Bronchial epithelial cell (primary cell): ENCODE data around the gene POLR3C. TPM values are rescaled to one million over a fixed set of nuclear protein-coding genes. Genes with fewer than 3 reads are reported as not detected.
A peak's percentile ranks its signal among the peaks of the same experiment; 100 is the strongest.
"Not testable (repeated sequence)": the region's sequence is repeated elsewhere in the genome, so short reads cannot be mapped to it uniquely, and the experiment has no call there.

Source experiments
- DNase-seq: peaks from one replicate; pipeline ENCODE4 v3.0.0-alpha.2; 2010; ENCODE audit warnings: low read depth
- FAIRE-seq: peaks from 2 replicates; lab custom pipeline; 2011; peaks lifted over from hg19 to GRCh38; lab: Jason Lieb, UNC
- H3K27me3 ChIP-seq: 2 replicates; pipeline ENCODE4 v1.5.1; 2011; ENCODE audit warnings: low read length; ENCODE audit not compliant: control insufficient read depth, insufficient read depth
- H3K36me3 ChIP-seq: 2 replicates; pipeline ENCODE4 v1.5.1; 2011; ENCODE audit warnings: low read length; ENCODE audit not compliant: control insufficient read depth, insufficient read depth
- H3K4me3 ChIP-seq: 2 replicates; pipeline ENCODE4 v1.5.1; 2011; ENCODE audit warnings: mild to moderate bottlenecking, low read depth, low read length, control low read depth
- total RNA-seq: library from RNA; depleted of rRNA; stranded (reverse); fragments of >200 nt; gene quantifications from 2 replicates; pipeline ENCODE4 v1.2.1, GENCODE V29; 2014
- TF ChIP-seq, protein P1 (sequence below): IDR thresholded peaks from 2 replicates; pipeline ENCODE4 v1.5.1; 2011; ENCODE audit warnings: mild to moderate bottlenecking, moderate library complexity, low read length, control low read depth, inconsistent platforms; ENCODE audit not compliant: insufficient read depth, severe bottlenecking

The POLR3C gene
- total RNA-seq, 1 donor from 2014 or later = 28.2 TPM

DNA sequence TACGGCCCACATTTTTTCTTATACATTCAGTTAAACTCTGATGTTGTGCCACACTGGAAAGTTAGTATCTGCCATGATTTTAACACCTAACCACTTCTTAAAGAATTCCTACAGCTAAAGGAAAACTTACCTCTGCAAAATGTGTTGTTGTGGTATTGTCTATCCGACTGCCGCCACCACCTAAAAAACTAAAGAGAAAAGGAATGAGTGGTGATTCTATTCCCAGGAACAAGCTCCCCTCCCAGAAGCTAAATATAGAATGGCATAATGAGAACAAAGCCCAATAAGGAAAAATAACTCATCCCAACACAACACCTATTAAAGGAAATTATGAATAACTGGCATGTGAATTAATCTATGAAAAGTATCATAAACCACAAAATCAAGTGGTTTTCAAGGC lies 39.6 kb upstream of the POLR3C start:
- Histone ChIP-seq H3K27me3 (no peaks in the 10 kb centered on the region), H3K36me3 (no peaks in the 10 kb centered on the region), H3K4me3 (no peak overlapping the region)
- FAIRE-seq (no peak), DNase-seq (peak; percentile 10)
- TF ChIP-seq, protein P1, sequence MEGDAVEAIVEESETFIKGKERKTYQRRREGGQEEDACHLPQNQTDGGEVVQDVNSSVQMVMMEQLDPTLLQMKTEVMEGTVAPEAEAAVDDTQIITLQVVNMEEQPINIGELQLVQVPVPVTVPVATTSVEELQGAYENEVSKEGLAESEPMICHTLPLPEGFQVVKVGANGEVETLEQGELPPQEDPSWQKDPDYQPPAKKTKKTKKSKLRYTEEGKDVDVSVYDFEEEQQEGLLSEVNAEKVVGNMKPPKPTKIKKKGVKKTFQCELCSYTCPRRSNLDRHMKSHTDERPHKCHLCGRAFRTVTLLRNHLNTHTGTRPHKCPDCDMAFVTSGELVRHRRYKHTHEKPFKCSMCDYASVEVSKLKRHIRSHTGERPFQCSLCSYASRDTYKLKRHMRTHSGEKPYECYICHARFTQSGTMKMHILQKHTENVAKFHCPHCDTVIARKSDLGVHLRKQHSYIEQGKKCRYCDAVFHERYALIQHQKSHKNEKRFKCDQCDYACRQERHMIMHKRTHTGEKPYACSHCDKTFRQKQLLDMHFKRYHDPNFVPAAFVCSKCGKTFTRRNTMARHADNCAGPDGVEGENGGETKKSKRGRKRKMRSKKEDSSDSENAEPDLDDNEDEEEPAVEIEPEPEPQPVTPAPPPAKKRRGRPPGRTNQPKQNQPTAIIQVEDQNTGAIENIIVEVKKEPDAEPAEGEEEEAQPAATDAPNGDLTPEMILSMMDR = no peak

DNA sequence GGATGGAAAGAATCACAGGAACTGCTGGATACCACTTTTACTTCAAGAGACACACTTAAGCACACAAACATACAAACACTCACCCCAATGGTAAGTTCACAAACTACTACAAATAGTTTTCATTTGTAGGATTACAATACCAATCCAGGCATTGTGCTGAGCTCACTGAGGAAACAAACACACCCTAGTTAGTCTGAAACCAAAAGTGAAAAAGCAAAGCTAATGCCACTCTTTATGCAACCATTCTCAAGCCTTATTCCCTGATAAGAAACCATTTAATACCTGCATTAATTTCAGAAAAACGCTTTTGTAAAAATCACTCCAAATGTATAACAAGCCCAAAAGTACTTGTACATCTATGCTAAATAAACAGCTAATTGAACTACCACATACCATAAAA lies 38.5 kb upstream of the POLR3C start:
- Histone ChIP-seq H3K36me3 (no peaks in the 10 kb centered on the region), H3K27me3 (no peaks in the 10 kb centered on the region), H3K4me3 (peak overlapping the region; percentile 2)
- TF ChIP-seq, protein P1 = no peak
- FAIRE-seq (no peak), DNase-seq (peak; percentile 64)

DNA sequence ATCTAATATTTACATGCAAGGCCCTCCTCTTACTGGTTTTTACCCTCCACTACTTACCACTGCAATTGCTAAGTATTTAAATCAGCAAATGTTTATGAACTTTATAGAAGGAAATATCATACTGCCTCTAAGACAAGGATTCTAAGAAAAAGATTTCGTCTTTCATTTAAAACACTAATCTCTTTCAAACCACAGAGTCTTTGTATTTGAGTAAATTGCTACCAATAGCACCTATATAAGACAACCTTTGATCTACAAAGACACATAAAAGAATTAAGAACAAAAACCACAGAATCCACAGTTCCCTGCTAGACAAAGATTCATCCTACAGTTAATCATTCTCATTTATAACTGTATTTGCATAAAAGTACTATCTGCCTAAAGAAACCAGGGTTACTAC lies 37.7 kb upstream of the POLR3C start:
- DNase-seq (no peak), FAIRE-seq (no peak)
- no peak overlapping the region for H3K4me3 ChIP-seq
- H3K36me3 ChIP-seq = no peaks in the 10 kb centered on the region
- TF ChIP-seq, protein P1 = no peak
- no peaks in the 10 kb centered on the region for H3K27me3 ChIP-seq

DNA sequence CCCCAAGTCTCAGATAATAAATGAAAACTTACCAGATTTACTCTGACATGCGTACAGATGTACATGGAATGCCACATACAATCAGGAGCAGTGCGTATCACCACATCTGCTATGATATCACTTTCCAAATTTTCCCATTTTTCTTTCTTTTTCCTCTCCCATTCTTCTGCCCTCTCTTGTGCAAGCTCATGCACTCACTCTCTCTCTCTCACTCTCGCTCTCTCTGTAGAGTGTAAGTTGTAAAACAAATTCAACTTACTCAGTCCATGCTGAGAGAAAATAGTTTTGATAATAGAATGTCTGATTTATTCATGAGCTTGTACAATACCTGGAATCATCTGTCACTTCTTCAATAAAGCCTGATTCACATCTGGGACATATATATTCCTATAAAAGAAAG lies 35.4 kb upstream of the POLR3C start:
- TF ChIP-seq, protein P1 = no peak
- Histone ChIP-seq H3K36me3 (no peaks in the 10 kb centered on the region), H3K4me3 (no peak overlapping the region), H3K27me3 (no peaks in the 10 kb centered on the region)
- FAIRE-seq (no peak), DNase-seq (no peak)

DNA sequence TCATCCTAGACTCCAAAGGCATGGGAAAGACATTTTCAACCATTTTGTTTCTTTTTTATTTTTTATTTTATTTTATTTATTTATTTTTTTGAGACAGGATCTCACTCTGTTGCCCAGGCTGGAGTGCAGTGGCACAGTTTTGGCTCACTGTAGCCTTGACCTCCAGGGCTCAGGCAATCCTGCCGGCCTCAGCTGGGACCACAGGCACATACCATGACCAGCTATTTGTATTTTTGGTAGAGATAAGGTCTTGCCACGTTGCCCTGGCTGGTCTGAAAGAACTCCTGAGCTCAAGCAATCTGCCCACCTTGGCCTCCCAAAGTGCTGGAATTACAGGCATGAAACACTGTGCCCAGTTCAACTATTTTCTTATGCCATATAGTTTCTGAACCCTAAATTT lies 32.1 kb upstream of the POLR3C start:
- H3K36me3 ChIP-seq, H3K4me3 ChIP-seq, DNase-seq, FAIRE-seq, H3K27me3 ChIP-seq: not testable (repeated sequence)

DNA sequence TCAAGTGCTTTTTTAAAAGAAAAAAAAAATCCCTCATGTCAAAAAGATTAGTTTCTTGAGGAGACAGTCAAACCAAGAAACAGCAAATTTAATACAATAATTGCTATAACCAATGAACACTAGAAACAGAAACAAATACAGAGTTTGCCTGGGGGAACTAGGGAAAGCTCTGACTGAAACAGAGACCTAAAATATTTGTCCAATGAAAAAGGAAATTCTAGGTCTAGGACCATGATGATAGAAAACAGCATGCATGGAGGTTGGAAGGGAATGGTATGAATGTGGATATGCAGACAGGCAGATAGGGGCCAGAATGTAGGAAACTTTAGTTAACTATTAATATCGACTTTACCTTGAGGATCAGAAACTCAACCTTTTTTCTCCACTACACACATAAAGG lies 31.5 kb upstream of the POLR3C start:
- Histone ChIP-seq H3K36me3 (no peaks in the 10 kb centered on the region), H3K27me3 (no peaks in the 10 kb centered on the region), H3K4me3 (no peak overlapping the region)
- DNase-seq (no peak), FAIRE-seq (no peak)
- TF ChIP-seq, protein P1 = no peak
